Stimulated activated naive B cell treated with anti-CD40 and anti-IgM and Interleukin-4, amounts not matched to agents 10 μg/mL and 1 μg/mL and 100 μg/mL, for 72 hours (primary cell): Measurements from ENCODE around the gene HOXD9.

Experiments used
- ATAC-seq, 2 donors: fragments of 150-1000 bp; cut with Tn5 transposase; replicated peaks; 2 replicates each; pipeline ENCODE4 v1.10.0; 2021; ENCODE audit warnings: moderate library complexity in 1 of 2
- DNase-seq: peaks from one replicate; pipeline ENCODE4 v3.0.0; 2021
- H3K27ac Mint-ChIP-seq: one replicate; pipeline ENCODE4 v1.8.0; 2022; ENCODE audit warnings: mild to moderate bottlenecking, mixed read lengths
- H3K27me3 Mint-ChIP-seq, 2 donors: one replicate each; pipeline ENCODE4 v1.8.0; 2022; ENCODE audit warnings: mixed read lengths in 2 of 2
- H3K36me3 Mint-ChIP-seq, 2 donors: one replicate each; pipeline ENCODE4 v1.8.0; 2022; ENCODE audit warnings: mixed read lengths in 2 of 2, mild to moderate bottlenecking in 1 of 2
- H3K4me1 Mint-ChIP-seq, 2 donors: one replicate each; pipeline ENCODE4 v1.8.0; 2022; ENCODE audit warnings: mixed read lengths in 2 of 2, mild to moderate bottlenecking in 1 of 2
- H3K4me3 Mint-ChIP-seq, 2 donors: one replicate each; pipeline ENCODE4 v1.8.0; 2022; ENCODE audit warnings: mild to moderate bottlenecking in 2 of 2, mixed read lengths in 2 of 2, moderate library complexity in 1 of 2
- H3K9me3 Mint-ChIP-seq, 2 donors: one replicate each; pipeline ENCODE4 v1.8.0; 2022; ENCODE audit warnings: mixed read lengths in 2 of 2, mild to moderate bottlenecking in 1 of 2

Gene HOXD9

GRCh38 chr2:176122683-176123410 lies at the start of gene HOXD9:
HOXD9 (plus strand) TSS chr2:176122719; CDS start chr2:176122769, 50 bp downstream.
- H3K27me3 Mint-ChIP-seq, result peaks cover 74 to 76% of the 10 kb centered on the region in 2 donors
- peak within 1 kb of the TSS; percentile 76 for H3K27ac Mint-ChIP-seq
- no peak for ATAC-seq
- no peaks in the 10 kb centered on the region for H3K9me3 Mint-ChIP-seq
- H3K4me1 Mint-ChIP-seq, result peaks cover 10 to 16% of the 10 kb centered on the region in 2 donors
- peak within 1 kb of the TSS; percentile 67 to 70 for H3K4me3 Mint-ChIP-seq
- no peak for DNase-seq
- peaks cover 0 to 2% of the 10 kb centered on the region in 2 donors for H3K36me3 Mint-ChIP-seq

DNA sequence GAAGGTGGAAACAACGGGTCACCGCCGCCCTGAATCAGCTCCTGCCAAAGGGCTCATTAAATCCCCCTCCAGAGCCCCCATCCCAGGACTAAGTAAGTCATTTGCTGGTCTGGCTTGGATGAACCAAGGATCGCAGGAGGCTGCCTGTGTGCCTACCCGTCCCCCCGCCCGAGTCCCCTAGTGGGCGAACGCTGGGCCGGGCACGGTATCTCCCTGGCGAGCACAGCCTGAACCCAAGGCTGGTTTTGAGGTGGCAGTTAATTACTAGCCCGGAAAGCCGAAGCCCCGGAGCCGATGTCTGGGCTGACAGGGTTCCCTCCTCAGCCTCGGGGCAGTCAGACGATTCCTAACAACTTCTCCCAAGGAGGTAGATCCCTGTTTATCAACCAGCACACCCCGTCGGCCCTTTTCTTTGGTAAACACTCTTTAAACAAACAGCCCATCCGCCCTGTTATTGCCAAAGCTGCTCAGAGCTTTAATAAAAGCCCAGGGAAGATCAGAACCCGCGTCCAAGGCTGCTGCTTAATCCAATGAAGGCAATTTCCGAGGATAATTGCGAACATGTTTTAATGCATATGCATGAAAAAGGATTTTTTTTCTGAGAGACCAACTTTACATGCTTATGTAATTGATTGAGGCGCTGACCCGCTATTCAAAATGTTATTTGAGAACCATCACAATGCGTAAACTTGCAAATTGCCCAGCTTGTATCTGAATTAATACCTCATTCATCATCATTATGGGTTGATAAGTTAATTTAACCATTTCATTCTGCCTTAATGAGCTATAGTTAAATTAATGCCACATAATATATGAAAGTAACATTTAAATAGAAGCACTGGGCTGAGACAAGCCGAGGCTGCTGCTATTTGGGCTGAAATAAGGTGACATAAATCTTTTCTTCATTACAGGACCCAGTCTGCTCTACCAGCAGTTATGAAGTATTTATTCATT lies 49.3 kb upstream of the HOXD9 start:
- ATAC-seq, result no peak
- no peak for DNase-seq
- Mint-ChIP-seq H3K4me3 (no peak overlapping the region), H3K4me1 (no peaks in the 10 kb centered on the region), H3K9me3 (peaks cover 4 to 10% of the 10 kb centered on the region in 2 donors), H3K27ac (no peak overlapping the region), H3K36me3 (peaks cover 0 to 3% of the 10 kb centered on the region in 2 donors), H3K27me3 (peaks cover 71 to 81% of the 10 kb centered on the region in 2 donors)

DNA sequence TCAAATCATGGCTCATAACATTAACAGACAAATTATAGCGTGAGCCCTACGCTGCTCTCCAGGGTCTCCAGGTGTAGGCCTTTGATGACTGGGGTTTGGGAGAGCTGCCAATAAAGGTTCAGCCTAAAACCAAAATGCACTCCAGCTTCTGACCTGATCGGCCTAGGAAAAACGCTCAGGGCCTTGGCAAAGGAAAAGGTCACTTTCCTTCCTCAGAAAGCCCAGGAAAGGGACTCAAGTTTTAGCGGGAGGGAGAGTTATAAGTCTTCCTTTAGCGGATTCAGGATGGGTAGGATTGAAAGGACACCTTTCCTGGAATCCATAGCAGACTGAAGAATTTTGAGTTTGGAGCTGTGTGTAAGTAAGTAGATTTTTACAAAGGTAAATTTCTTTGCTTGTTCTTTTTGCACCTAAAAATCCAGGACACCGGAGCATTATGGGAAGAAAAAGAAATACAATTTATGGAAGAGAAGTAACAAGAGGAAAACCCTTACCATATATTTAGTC lies 47.5 kb upstream of the HOXD9 start:
- peaks cover 4 to 6% of the 10 kb centered on the region in 2 donors for H3K36me3 Mint-ChIP-seq
- H3K4me1 Mint-ChIP-seq, result peaks cover 6 to 9% of the 10 kb centered on the region in 2 donors
- H3K9me3 Mint-ChIP-seq, result peaks cover 10 to 16% of the 10 kb centered on the region in 2 donors
- ATAC-seq (no peak), DNase-seq (no peak)
- H3K27ac Mint-ChIP-seq, result no peak overlapping the region
- peaks cover 73 to 80% of the 10 kb centered on the region in 2 donors for H3K27me3 Mint-ChIP-seq
- no peak overlapping the region for H3K4me3 Mint-ChIP-seq

DNA sequence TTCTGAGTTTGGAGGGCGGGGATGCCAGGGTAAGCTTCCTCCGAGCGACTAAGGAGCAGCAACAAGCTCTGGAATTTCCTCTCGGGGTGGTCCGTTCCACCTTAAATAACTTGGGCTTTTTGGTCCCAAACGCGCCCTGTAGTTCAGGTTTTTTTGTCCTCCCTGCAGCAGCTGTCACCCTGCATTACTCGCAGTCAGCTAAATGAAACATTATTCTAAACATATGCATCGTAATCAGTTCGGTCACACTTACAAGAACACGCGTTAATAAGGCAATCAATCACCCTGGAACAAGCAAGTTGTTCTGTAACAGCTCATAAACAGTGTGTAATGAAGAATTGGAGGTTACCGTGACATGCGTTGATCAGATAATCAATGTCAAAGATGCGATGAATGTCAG lies 47.0 kb upstream of the HOXD9 start:
- H3K9me3 Mint-ChIP-seq, result peaks cover 10 to 16% of the 10 kb centered on the region in 2 donors
- peaks cover 4 to 6% of the 10 kb centered on the region in 2 donors for H3K36me3 Mint-ChIP-seq
- peaks cover 68 to 75% of the 10 kb centered on the region in 2 donors for H3K27me3 Mint-ChIP-seq
- DNase-seq (no peak), ATAC-seq (no peak)
- H3K27ac Mint-ChIP-seq, result no peak overlapping the region
- no peak overlapping the region for H3K4me3 Mint-ChIP-seq
- H3K4me1 Mint-ChIP-seq, result peaks cover 6 to 9% of the 10 kb centered on the region in 2 donors

- peaks cover 10 to 16% of the 10 kb centered on the region in 2 donors for H3K9me3 Mint-ChIP-seq
- ATAC-seq (no peak), DNase-seq (no peak)
- H3K4me1 Mint-ChIP-seq, result peaks cover 6 to 9% of the 10 kb centered on the region in 2 donors
- H3K4me3 Mint-ChIP-seq, result no peak overlapping the region
- no peak overlapping the region for H3K27ac Mint-ChIP-seq
- H3K36me3 Mint-ChIP-seq, result peaks cover 6 to 8% of the 10 kb centered on the region in 2 donors
- peaks cover 66 to 75% of the 10 kb centered on the region in 2 donors for H3K27me3 Mint-ChIP-seq
Observed at GRCh38 chr2:176076063-176076462, 46.5 kb upstream of the HOXD9 start.

- no peak for DNase-seq
- Mint-ChIP-seq H3K36me3 (peaks cover 6 to 10% of the 10 kb centered on the region in 2 donors), H3K4me1 (peaks cover 6 to 9% of the 10 kb centered on the region in 2 donors), H3K4me3 (peak overlapping the region in 1 of 2 donors; percentile 15), H3K27me3 (peaks cover 67 to 75% of the 10 kb centered on the region in 2 donors), H3K27ac (no peak overlapping the region), H3K9me3 (peaks cover 10 to 16% of the 10 kb centered on the region in 2 donors)
- ATAC-seq, result no peak
Observed at GRCh38 chr2:176076796-176077195, 45.7 kb upstream of the HOXD9 start.

- ATAC-seq (no peak), DNase-seq (no peak)
- Mint-ChIP-seq H3K27me3 (peaks cover 65 to 71% of the 10 kb centered on the region in 2 donors), H3K36me3 (peaks cover 9 to 12% of the 10 kb centered on the region in 2 donors), H3K27ac (peak overlapping the region; percentile 97), H3K9me3 (peaks cover 13 to 16% of the 10 kb centered on the region in 2 donors), H3K4me3 (peak overlapping the region; percentile 41 to 72), H3K4me1 (peaks cover 8 to 15% of the 10 kb centered on the region in 2 donors)
Observed at GRCh38 chr2:176078541-176079284, 43.8 kb upstream of the HOXD9 start.

DNA sequence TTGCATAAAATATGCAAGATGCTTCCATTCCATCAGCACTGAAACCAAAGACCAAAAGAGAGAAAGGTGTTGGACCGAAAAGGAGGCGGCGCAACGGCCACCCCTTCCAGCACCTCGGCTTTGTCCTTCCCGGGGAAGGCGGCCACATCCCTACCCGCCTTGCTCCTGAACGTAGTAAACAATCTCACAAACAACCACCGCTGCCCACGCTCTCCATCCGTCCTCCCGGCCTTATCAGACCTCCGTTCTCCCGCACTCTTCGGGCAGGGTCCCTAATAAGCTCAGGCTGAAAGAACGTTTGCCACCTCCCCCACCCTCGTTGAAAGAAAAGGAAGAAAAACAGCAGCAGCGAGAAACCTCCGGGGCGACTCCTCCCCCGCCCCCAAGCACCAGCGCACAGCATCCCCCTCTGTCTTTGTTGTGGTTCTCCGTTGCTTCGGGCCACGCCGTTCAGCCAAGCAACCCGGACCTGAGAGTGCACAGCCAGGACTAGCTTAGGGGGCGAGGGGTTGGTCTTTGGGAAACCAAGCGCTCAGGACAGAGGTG lies 43.2 kb upstream of the HOXD9 start:
- H3K9me3 Mint-ChIP-seq, result peaks cover 13 to 16% of the 10 kb centered on the region in 2 donors
- ATAC-seq, result no peak
- peaks cover 10 to 12% of the 10 kb centered on the region in 2 donors for H3K36me3 Mint-ChIP-seq
- H3K27me3 Mint-ChIP-seq, result peaks cover 67 to 75% of the 10 kb centered on the region in 2 donors
- peak overlapping the region; percentile 97 for H3K27ac Mint-ChIP-seq
- H3K4me3 Mint-ChIP-seq, result peak overlapping the region; percentile 41 to 72
- DNase-seq, result no peak
- peaks cover 8 to 15% of the 10 kb centered on the region in 2 donors for H3K4me1 Mint-ChIP-seq

DNA sequence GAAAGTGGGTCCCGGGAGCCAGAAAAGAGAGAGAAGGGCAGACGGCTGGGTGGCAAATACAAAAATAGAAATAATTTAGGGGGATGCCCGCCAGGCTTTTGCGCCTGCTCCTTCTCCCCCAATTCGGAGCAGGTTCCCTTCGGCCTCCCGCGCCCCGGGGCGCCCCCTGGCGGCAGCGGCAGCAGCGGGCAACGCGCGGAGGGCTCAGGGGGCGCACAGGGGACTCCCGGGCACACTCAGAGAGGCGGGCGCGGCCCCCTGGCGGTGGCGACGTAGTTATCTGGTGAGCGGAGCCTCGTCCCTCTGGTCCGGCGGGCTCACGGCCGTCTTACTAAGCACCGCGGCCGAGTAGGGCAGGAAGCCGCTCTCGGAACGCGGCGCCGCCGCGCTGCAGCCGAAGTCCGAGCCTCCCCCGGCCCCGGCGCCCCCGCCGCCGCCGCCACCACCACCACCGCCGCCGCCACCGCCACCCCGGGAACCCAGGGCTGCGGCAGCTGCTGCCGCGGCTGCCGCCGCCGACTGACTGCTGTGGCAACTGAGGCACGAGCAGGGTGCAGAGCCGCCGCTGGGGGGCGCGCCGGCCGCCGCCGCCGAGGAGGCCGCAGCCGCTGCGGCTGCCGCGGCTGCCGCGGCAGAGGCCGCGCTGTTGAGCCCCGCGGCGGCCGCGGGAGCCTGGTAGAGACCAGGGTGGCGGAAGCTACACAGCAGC lies 42.5 kb upstream of the HOXD9 start:
- Mint-ChIP-seq H3K4me3 (peak overlapping the region; percentile 41 to 72), H3K4me1 (peaks cover 8 to 15% of the 10 kb centered on the region in 2 donors), H3K27ac (peak overlapping the region; percentile 97), H3K27me3 (peaks cover 67 to 75% of the 10 kb centered on the region in 2 donors), H3K36me3 (peaks cover 12 to 14% of the 10 kb centered on the region in 2 donors), H3K9me3 (peaks cover 13 to 16% of the 10 kb centered on the region in 2 donors)
- no peak for DNase-seq
- no peak for ATAC-seq

- Mint-ChIP-seq H3K4me1 (peaks cover 9 to 15% of the 10 kb centered on the region in 2 donors), H3K27ac (peak overlapping the region; percentile 65), H3K9me3 (peaks cover 13 to 15% of the 10 kb centered on the region in 2 donors), H3K4me3 (peak overlapping the region in 1 of 2 donors; percentile 22), H3K27me3 (peaks cover 65 to 74% of the 10 kb centered on the region in 2 donors), H3K36me3 (peaks cover 11 to 17% of the 10 kb centered on the region in 2 donors)
- no peak for ATAC-seq
- DNase-seq, result no peak
Observed at GRCh38 chr2:176080540-176081375, 41.8 kb upstream of the HOXD9 start.

- Mint-ChIP-seq H3K36me3 (peaks cover 10 to 17% of the 10 kb centered on the region in 2 donors), H3K4me1 (peaks cover 9 to 15% of the 10 kb centered on the region in 2 donors), H3K27ac (peak overlapping the region; percentile 65), H3K4me3 (peak overlapping the region in 1 of 2 donors; percentile 30), H3K9me3 (peaks cover 9 to 13% of the 10 kb centered on the region in 2 donors), H3K27me3 (peaks cover 65 to 74% of the 10 kb centered on the region in 2 donors)
- no peak for DNase-seq
- no peak for ATAC-seq
Observed at GRCh38 chr2:176081376-176081836, 41.1 kb upstream of the HOXD9 start.
